Keratinocyte (primary cell): Measurements from ENCODE around the gene KCNN2. TPM values are rescaled to one million over a fixed set of nuclear protein-coding genes. Genes with fewer than 3 reads are reported as not detected.

Source experiments
- DNase-seq: peaks from one replicate; pipeline ENCODE4 v3.0.0-alpha.2; 2011; ENCODE audit warnings: low read depth, missing footprints, low spot score
- FAIRE-seq: peaks from 2 replicates; lab custom pipeline; 2011; peaks lifted over from hg19 to GRCh38; lab: Jason Lieb, UNC
- H2AFZ ChIP-seq: 2 replicates; pipeline ENCODE4 v1.6.0; 2012; ENCODE audit warnings: low read length, control low read depth, inconsistent platforms; ENCODE audit not compliant: control insufficient read depth
- H3K27ac ChIP-seq: 2 replicates; pipeline ENCODE4 v1.5.1; 2011; ENCODE audit warnings: low read length; ENCODE audit not compliant: control insufficient read depth, insufficient read depth
- H3K27me3 ChIP-seq: 3 replicates; pipeline ENCODE4 v1.6.0; 2011; ENCODE audit warnings: low read length; ENCODE audit not compliant: control insufficient read depth, insufficient read depth; ENCODE audit errors: extremely low read depth
- H3K36me3 ChIP-seq, 2 experiments: 2 replicates in 1 of 2; 3 replicates in 1 of 2; pipeline ENCODE4 v1.5.1; 2011; ENCODE audit warnings: low read length in 2 of 2, mild to moderate bottlenecking in 1 of 2; ENCODE audit not compliant: control insufficient read depth in 2 of 2, insufficient read depth in 2 of 2; ENCODE audit errors: extremely low read depth in 1 of 2
- H3K4me1 ChIP-seq: 3 replicates; pipeline ENCODE4 v1.5.1; 2011; ENCODE audit warnings: low read length; ENCODE audit not compliant: control insufficient read depth, insufficient read depth; ENCODE audit errors: extremely low read depth
- H3K4me2 ChIP-seq: 3 replicates; pipeline ENCODE4 v1.6.0; 2011; ENCODE audit warnings: low read depth, low read length; ENCODE audit not compliant: control insufficient read depth, insufficient read depth; ENCODE audit errors: extremely low read depth
- H3K4me3 ChIP-seq, 3 experiments: fragments of 200-600 bp in 1 of 3; sonication (generic) in 1 of 3; 2 replicates in 2 of 3; 3 replicates in 1 of 3; pipeline ENCODE4 v1.5.1; 2011 to 2016; ENCODE audit warnings: low read length in 3 of 3, mild to moderate bottlenecking in 3 of 3, control low read depth in 2 of 3, inconsistent platforms in 1 of 3, low read depth in 1 of 3, mixed read lengths in 1 of 3, mixed run types in 1 of 3, moderate library complexity in 1 of 3; ENCODE audit not compliant: control insufficient read depth in 2 of 3, insufficient read depth in 2 of 3; ENCODE audit errors: extremely low read depth in 1 of 3
- H3K79me2 ChIP-seq: 2 replicates; pipeline ENCODE4 v1.6.0; 2012; ENCODE audit warnings: low read length; ENCODE audit not compliant: control insufficient read depth, insufficient read depth
- H3K9ac ChIP-seq: 3 replicates; pipeline ENCODE4 v1.6.0; 2011; ENCODE audit warnings: low read length; ENCODE audit not compliant: control insufficient read depth, insufficient read depth; ENCODE audit errors: extremely low read depth
- H3K9me1 ChIP-seq: 3 replicates; pipeline ENCODE4 v1.6.0; 2011; ENCODE audit warnings: low read length; ENCODE audit not compliant: control insufficient read depth, insufficient read depth; ENCODE audit errors: extremely low read depth
- H3K9me3 ChIP-seq: 2 replicates; pipeline ENCODE4 v1.5.1; 2012; ENCODE audit warnings: low read depth, low read length; ENCODE audit not compliant: control insufficient read depth
- H4K20me1 ChIP-seq: 3 replicates; pipeline ENCODE4 v1.6.0; 2011; ENCODE audit warnings: low read length; ENCODE audit not compliant: control insufficient read depth, insufficient read depth; ENCODE audit errors: extremely low read depth
- CTCF ChIP-seq, 3 experiments: IDR thresholded peaks in 1 of 3; conservative IDR thresholded peaks in 1 of 3; optimal IDR thresholded peaks in 1 of 3; 2 replicates in 2 of 3; 3 replicates in 1 of 3; pipeline versions ENCODE3 to v1.5.1; 2011; ENCODE audit warnings: low read length in 3 of 3, mild to moderate bottlenecking in 3 of 3, moderate library complexity in 2 of 3, control low read depth in 1 of 3, inconsistent platforms in 1 of 3; ENCODE audit not compliant: insufficient read depth in 2 of 3; ENCODE audit errors: extremely low read depth in 1 of 3
- EZH2 ChIP-seq: IDR thresholded peaks from one replicate; pipeline ENCODE4 v1.6.1; 2012; ENCODE audit warnings: inconsistent platforms, mild to moderate bottlenecking, low read length, moderate library complexity
- dilution Hi-C: fragments of 300-500 bp; cut with MboI; formaldehyde crosslinking; loops from one replicate; pipeline ENCODE4 v1.7.0; 2020; ENCODE audit warnings: low sequenced_read_pairs; ENCODE audit not compliant: extremely low pct_ligation_motif_present
- polyA plus RNA-seq, 5 experiments: library from polyadenylated mRNA; depleted of rRNA in 3 of 5; stranded (reverse) in 3 of 5; stranded (forward) in 1 of 5; unstranded in 1 of 5; fragments of >200 nt; gene quantifications; 1 replicate in 1 of 5; 2 replicates in 3 of 5; 3 replicates in 1 of 5; pipeline versions ENCODE4 v1.2.1 to v1.2.3, GENCODE V29; 2011 to 2012; ENCODE audit warnings: missing spikeins in 2 of 5, low read depth in 1 of 5, low replicate concordance in 1 of 5

KCNN2 gene
- polyA plus RNA-seq, 1 donor (not counting 4 experiments of a cell fraction or from before 2014, with no cell fraction given): 0.09 TPM

- DNase-seq (no peak), FAIRE-seq (no peak)
- Histone ChIP-seq H3K9me1 (no peaks in the 10 kb centered on the region), H3K79me2 (no peaks in the 10 kb centered on the region), H3K4me1 (no peaks in the 10 kb centered on the region), H3K27ac (no peak overlapping the region), H3K9ac (no peak overlapping the region), H2AFZ (no peak overlapping the region), H3K4me2 (no peak overlapping the region), H4K20me1 (no peaks in the 10 kb centered on the region), H3K4me3 (no peak overlapping the region), H3K9me3 (no peaks in the 10 kb centered on the region), H3K36me3 (no peaks in the 10 kb centered on the region), H3K27me3 (no peaks in the 10 kb centered on the region)
- dilution Hi-C loops: no loop called here
- TF ChIP-seq EZH2 (no peak), CTCF (optimal IDR thresholded peaks at IDR 0.05 in 1 of 3, IDR thresholded peaks at IDR 0.05 in 1 of 3, conservative IDR thresholded peaks at IDR 0.05 in 1 of 3; ENCODE audit: extremely low read depth in 1 of 3, insufficient read depth in 2 of 3, low read length in 3 of 3) (no peak)
These were observed 40.3 kb downstream of the KCNN2 start for GRCh38 chr5:114402206-114402605.

GRCh38 chr5:114407783-114408182 is 45.9 kb downstream of the KCNN2 start:
- no peak for FAIRE-seq
- H3K27ac ChIP-seq: no peak overlapping the region
- H3K36me3 ChIP-seq: no peaks in the 10 kb centered on the region
- no peaks in the 10 kb centered on the region for H3K79me2 ChIP-seq
- TF ChIP-seq CTCF (optimal IDR thresholded peaks at IDR 0.05 in 1 of 3, IDR thresholded peaks at IDR 0.05 in 1 of 3, conservative IDR thresholded peaks at IDR 0.05 in 1 of 3; ENCODE audit: extremely low read depth in 1 of 3, insufficient read depth in 2 of 3, low read length in 3 of 3) (no peak), EZH2 (no peak)
- H2AFZ ChIP-seq: no peak overlapping the region
- H3K27me3 ChIP-seq: no peaks in the 10 kb centered on the region
- no peak overlapping the region for H3K9ac ChIP-seq
- no peak overlapping the region for H3K4me2 ChIP-seq
- H4K20me1 ChIP-seq: no peaks in the 10 kb centered on the region
- dilution Hi-C loops: no loop called here
- no peak overlapping the region for H3K4me3 ChIP-seq
- no peaks in the 10 kb centered on the region for H3K9me3 ChIP-seq
- no peak for DNase-seq
- peaks cover 4% of the 10 kb centered on the region for H3K4me1 ChIP-seq
- no peaks in the 10 kb centered on the region for H3K9me1 ChIP-seq
